NCI-H1048 (cell line): ENCODE results near the gene KYNU.
A peak's percentile ranks its signal among the peaks of the same experiment; 100 is the strongest.
"Not testable (repeated sequence)": the region's sequence is repeated elsewhere in the genome, so short reads cannot be mapped to it uniquely, and the experiment has no call there.

Experiments used
- DNase-seq: peaks from one replicate; lab custom pipeline; 2025; lab: John Stamatoyannopoulos, UW

KYNU gene

GRCh38 chr2:142918624-142919023 lies 41.2 kb downstream of the KYNU start:
- DNase-seq = no peak

- no peak for DNase-seq
Observed at GRCh38 chr2:142920571-142920970, 43.1 kb downstream of the KYNU start.

- DNase-seq = no peak
Observed at GRCh38 chr2:142926445-142926844, 49.0 kb downstream of the KYNU start.

GRCh38 chr2:142930835-142931398 lies 53.5 kb downstream of the KYNU start:
- DNase-seq = no peak

GRCh38 chr2:142933916-142934315 lies 56.5 kb downstream of the KYNU start:
- no peak for DNase-seq

GRCh38 chr2:142935563-142936089 lies 58.2 kb downstream of the KYNU start:
- no peak for DNase-seq

GRCh38 chr2:142936629-142937028 lies 59.2 kb downstream of the KYNU start:
- DNase-seq = no peak

- DNase-seq = no peak
Observed at GRCh38 chr2:142937347-142937746, 59.9 kb downstream of the KYNU start.

- DNase-seq = no peak
Observed at GRCh38 chr2:142938240-142938639, 60.8 kb downstream of the KYNU start.

GRCh38 chr2:142940606-142941223 lies 63.3 kb downstream of the KYNU start:
- no peak for DNase-seq

GRCh38 chr2:142942690-142943089 lies 65.2 kb downstream of the KYNU start:
- no peak for DNase-seq

GRCh38 chr2:142944264-142944663 lies 66.8 kb downstream of the KYNU start:
- DNase-seq = no peak

GRCh38 chr2:142944721-142945120 lies 67.3 kb downstream of the KYNU start:
- DNase-seq = no peak

GRCh38 chr2:142946941-142947340 lies 69.5 kb downstream of the KYNU start:
- DNase-seq = no peak

- DNase-seq = not testable (repeated sequence)
Observed at GRCh38 chr2:142948723-142949122, 71.3 kb downstream of the KYNU start.

GRCh38 chr2:142950323-142950722 lies 72.9 kb downstream of the KYNU start:
- DNase-seq = not testable (repeated sequence)

GRCh38 chr2:142951190-142952007 lies 73.9 kb downstream of the KYNU start:
- no peak for DNase-seq

- DNase-seq = no peak
Observed at GRCh38 chr2:142952018-142952417, 74.6 kb downstream of the KYNU start.

- peak; percentile 87 for DNase-seq
Observed at GRCh38 chr2:142952793-142953494, 75.5 kb downstream of the KYNU start.

- no peak for DNase-seq
Observed at GRCh38 chr2:142954493-142954892, 77.0 kb downstream of the KYNU start.

GRCh38 chr2:142957144-142957543 lies 79.7 kb downstream of the KYNU start:
- DNase-seq = no peak

- DNase-seq = no peak
Observed at GRCh38 chr2:142961202-142961601, 83.7 kb downstream of the KYNU start.
